Ishikawa (cell line): ENCODE data around the gene PHLDB3.

ENCODE experiments used
- CEBPB ChIP-seq: IDR thresholded peaks from 2 replicates; pipeline ENCODE4 v1.6.1; 2012
- CREB1 ChIP-seq: IDR thresholded peaks from 2 replicates; pipeline ENCODE4 v1.6.1; 2012; ENCODE audit warnings: low read depth
- EGR1 ChIP-seq: IDR thresholded peaks from 2 replicates; pipeline ENCODE4 v1.6.1; 2012
- EP300 ChIP-seq: IDR thresholded peaks from 2 replicates; pipeline ENCODE4 v1.6.1; 2012; ENCODE audit warnings: borderline replicate concordance
- FOXM1 ChIP-seq: IDR thresholded peaks from 2 replicates; pipeline ENCODE4 v1.6.1; 2012; ENCODE audit warnings: low read depth, borderline replicate concordance
- NFIC ChIP-seq: IDR thresholded peaks from 2 replicates; pipeline ENCODE4 v1.6.1; 2012
- RAD21 ChIP-seq: IDR thresholded peaks from 2 replicates; pipeline ENCODE4 v1.6.1; 2012; ENCODE audit warnings: low read depth
- TAF1 ChIP-seq: IDR thresholded peaks from 2 replicates; pipeline ENCODE4 v1.6.1; 2012; ENCODE audit warnings: low read depth, mild to moderate bottlenecking
- TCF12 ChIP-seq: IDR thresholded peaks from 2 replicates; pipeline ENCODE4 v1.6.1; 2012; ENCODE audit warnings: low read depth
- TEAD4 ChIP-seq: IDR thresholded peaks from 2 replicates; pipeline ENCODE4 v1.6.1; 2012
- YY1 ChIP-seq: IDR thresholded peaks from 2 replicates; pipeline ENCODE4 v1.6.1; 2012; ENCODE audit warnings: low read depth
- ZBTB7A ChIP-seq: IDR thresholded peaks from 2 replicates; pipeline ENCODE4 v1.6.1; 2012; ENCODE audit warnings: low read depth
- TF ChIP-seq, protein P1 (sequence below): IDR thresholded peaks from 2 replicates; pipeline ENCODE4 v1.6.1; 2012
- TF ChIP-seq, protein P2 (sequence below): IDR thresholded peaks from 2 replicates; pipeline ENCODE4 v1.6.1; 2012
- TF ChIP-seq, protein P3 (sequence below): IDR thresholded peaks from 2 replicates; pipeline ENCODE4 v1.6.1; 2012; ENCODE audit warnings: low read depth, mild to moderate bottlenecking

Gene PHLDB3

DNA sequence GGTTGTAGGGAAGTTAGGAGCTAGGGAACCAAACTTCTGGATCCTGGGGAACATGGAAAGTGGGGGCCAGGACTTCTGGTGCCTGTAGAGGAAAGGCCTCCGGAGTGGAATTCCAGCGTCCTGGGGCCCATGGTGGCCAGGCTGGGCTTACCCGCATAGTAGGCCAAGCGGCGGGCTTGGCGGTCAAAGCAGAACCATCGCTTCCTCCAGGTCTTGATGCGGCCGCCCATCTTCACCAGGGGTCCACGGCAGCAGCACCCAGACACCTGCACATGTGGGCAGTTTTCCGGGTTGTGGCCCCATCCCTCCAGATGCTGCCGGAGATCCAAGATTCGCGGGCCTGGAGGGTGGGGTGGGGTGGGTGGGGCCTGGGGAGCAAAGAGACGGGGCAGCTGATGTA, 25.3 kb downstream of the PHLDB3 start:
- TF ChIP-seq, protein P1, sequence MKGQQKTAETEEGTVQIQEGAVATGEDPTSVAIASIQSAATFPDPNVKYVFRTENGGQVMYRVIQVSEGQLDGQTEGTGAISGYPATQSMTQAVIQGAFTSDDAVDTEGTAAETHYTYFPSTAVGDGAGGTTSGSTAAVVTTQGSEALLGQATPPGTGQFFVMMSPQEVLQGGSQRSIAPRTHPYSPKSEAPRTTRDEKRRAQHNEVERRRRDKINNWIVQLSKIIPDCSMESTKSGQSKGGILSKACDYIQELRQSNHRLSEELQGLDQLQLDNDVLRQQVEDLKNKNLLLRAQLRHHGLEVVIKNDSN, result no peak
- no peak for TF ChIP-seq TAF1
- TF ChIP-seq CEBPB, result no peak
- TF ChIP-seq CREB1, result no peak
- no peak for TF ChIP-seq EGR1
- TF ChIP-seq TCF12, result no peak
- no peak for TF ChIP-seq NFIC

DNA sequence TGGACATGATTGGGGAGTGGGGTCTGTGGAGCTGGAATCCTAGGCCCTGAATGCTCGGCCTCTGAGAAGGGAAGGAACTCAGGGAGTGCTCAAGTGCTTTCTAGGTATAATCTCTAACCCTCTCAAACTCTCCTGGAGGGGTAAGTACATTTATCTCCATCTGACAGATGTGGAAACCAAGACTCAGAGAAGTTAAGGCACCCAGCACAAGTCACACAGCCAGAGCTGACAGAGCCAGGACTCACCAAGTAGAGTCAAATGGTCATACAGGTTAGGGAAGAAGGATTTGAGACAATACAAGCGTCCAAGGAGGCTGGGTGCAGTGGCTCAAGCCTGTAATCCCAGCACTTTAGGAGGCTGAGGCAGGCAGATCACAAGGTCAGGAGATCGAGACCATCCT, 26.2 kb downstream of the PHLDB3 start:
- TF ChIP-seq, protein P1, result no peak
- TF ChIP-seq, protein P2, sequence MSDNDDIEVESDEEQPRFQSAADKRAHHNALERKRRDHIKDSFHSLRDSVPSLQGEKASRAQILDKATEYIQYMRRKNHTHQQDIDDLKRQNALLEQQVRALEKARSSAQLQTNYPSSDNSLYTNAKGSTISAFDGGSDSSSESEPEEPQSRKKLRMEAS, result no peak
- TF ChIP-seq ZBTB7A (no peak), TAF1 (no peak), TEAD4 (no peak), FOXM1 (no peak), CREB1 (no peak), EP300 (no peak), YY1 (no peak), RAD21 (no peak), CEBPB (no peak), NFIC (no peak), TCF12 (no peak)

DNA sequence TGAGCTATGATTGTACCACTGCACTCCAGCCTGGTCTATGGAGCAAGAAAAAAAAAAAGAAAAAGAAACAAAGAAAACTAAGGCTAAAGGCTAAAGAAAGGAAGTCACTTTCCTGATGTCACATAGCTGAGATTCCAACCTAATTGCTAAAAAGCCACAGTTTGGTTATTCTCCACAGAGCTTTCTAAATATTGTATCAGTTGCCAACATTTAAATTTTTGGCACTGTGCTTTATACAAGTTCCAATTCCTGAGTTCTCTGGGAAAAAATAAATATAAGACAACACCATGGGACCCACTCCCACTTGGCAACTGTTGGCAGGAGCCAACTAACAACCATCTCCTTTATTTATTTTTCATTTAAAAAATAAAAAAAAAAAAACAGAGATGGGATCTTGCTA, 27.9 kb downstream of the PHLDB3 start:
- TF ChIP-seq TEAD4, result peak; percentile 66
- TF ChIP-seq, protein P3, sequence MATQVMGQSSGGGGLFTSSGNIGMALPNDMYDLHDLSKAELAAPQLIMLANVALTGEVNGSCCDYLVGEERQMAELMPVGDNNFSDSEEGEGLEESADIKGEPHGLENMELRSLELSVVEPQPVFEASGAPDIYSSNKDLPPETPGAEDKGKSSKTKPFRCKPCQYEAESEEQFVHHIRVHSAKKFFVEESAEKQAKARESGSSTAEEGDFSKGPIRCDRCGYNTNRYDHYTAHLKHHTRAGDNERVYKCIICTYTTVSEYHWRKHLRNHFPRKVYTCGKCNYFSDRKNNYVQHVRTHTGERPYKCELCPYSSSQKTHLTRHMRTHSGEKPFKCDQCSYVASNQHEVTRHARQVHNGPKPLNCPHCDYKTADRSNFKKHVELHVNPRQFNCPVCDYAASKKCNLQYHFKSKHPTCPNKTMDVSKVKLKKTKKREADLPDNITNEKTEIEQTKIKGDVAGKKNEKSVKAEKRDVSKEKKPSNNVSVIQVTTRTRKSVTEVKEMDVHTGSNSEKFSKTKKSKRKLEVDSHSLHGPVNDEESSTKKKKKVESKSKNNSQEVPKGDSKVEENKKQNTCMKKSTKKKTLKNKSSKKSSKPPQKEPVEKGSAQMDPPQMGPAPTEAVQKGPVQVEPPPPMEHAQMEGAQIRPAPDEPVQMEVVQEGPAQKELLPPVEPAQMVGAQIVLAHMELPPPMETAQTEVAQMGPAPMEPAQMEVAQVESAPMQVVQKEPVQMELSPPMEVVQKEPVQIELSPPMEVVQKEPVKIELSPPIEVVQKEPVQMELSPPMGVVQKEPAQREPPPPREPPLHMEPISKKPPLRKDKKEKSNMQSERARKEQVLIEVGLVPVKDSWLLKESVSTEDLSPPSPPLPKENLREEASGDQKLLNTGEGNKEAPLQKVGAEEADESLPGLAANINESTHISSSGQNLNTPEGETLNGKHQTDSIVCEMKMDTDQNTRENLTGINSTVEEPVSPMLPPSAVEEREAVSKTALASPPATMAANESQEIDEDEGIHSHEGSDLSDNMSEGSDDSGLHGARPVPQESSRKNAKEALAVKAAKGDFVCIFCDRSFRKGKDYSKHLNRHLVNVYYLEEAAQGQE, result no peak

DNA sequence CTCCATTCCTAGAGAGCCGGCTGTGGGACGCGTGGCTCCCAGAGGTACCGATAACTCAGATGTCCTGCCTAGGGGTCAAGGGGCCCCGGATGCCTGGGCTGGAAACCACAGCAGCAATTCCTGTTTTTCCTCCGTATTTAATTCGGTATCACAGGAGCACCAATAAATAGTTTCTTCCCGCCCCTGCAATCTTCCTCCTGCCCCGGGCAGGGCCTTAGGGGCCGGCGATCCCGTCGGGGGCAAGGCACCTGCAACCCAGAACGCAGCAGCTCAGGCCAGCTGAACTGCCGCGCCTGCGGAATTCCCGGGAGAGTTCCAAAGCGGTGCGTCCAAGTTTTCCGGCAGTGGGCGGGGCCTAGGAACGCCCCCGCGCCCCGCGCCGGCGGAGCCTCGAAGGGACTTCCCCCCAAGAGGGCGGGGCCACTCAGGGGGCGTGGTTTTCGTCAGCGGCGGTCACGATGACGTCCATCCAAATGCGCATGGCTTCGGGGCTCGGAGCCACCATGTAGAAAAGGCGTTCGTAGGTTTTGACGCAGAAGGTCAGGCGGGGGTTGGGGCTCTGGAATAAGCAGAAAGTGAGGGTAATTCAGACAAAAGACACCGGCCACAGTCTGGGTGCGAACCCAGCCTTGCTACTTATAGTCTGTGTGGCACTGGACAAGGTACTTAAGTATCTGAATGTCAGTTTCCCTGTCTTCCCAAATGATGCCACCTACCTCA, 29.4 kb downstream of the PHLDB3 start:
- TF ChIP-seq, protein P2, result peak; percentile 95
- TF ChIP-seq YY1 (peak; percentile 58; the same call in 1 of the 2 replicates), FOXM1 (no peak), RAD21 (no peak), TCF12 (no peak), CEBPB (no peak), NFIC (no peak), TEAD4 (peak; percentile 47; the same call in 1 of the 2 replicates), CREB1 (peak; percentile 91), TAF1 (no peak), ZBTB7A (no peak), EP300 (no peak), EGR1 (peak; percentile 96)
- TF ChIP-seq, protein P3, result no peak
- TF ChIP-seq, protein P1, result no peak

DNA sequence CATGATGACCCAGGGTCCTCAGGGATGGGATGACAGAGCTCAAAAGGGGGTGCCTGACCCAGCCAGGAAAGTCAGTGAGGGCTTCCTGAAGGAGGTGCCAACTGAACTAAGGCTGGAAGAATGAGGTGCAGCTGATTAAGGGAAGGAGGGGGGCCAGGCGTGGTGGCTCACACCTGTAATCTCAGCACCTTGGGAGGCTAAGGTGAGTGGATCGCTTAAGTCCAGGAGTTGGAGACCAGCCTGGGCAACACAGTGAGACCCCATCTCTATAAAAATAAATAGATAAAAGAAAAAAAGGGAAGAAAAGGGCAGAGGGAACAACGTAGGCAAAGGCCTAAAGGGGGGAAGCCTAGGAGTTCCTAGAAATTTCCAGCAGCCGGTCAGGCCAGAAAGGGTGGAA, 30.1 kb downstream of the PHLDB3 start:
- TF ChIP-seq TCF12 (no peak), YY1 (no peak), CEBPB (no peak), NFIC (no peak), EGR1 (no peak), CREB1 (no peak), EP300 (no peak), FOXM1 (no peak), RAD21 (no peak), TAF1 (no peak), TEAD4 (no peak), ZBTB7A (no peak)
- TF ChIP-seq, protein P3, result no peak
- TF ChIP-seq, protein P1, result no peak
- TF ChIP-seq, protein P2, result no peak
